ENCODE measurements around the gene RAMP3.

GRCh38 chr7:45177801-45178200, 20.2 kb downstream of the RAMP3 start:
- TF ChIP-seq EP300 (IDR thresholded peaks at IDR 0.05), result no peak
- TF ChIP-seq, protein P1, sequence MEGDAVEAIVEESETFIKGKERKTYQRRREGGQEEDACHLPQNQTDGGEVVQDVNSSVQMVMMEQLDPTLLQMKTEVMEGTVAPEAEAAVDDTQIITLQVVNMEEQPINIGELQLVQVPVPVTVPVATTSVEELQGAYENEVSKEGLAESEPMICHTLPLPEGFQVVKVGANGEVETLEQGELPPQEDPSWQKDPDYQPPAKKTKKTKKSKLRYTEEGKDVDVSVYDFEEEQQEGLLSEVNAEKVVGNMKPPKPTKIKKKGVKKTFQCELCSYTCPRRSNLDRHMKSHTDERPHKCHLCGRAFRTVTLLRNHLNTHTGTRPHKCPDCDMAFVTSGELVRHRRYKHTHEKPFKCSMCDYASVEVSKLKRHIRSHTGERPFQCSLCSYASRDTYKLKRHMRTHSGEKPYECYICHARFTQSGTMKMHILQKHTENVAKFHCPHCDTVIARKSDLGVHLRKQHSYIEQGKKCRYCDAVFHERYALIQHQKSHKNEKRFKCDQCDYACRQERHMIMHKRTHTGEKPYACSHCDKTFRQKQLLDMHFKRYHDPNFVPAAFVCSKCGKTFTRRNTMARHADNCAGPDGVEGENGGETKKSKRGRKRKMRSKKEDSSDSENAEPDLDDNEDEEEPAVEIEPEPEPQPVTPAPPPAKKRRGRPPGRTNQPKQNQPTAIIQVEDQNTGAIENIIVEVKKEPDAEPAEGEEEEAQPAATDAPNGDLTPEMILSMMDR (IDR thresholded peaks at IDR 0.05), result no peak

Measured in tibial nerve (tissue), 4 donors.